HepG2 (cell line): ENCODE results near the gene LEAP2. TPM values are rescaled to one million over a fixed set of nuclear protein-coding genes. Genes with fewer than 3 reads are reported as not detected.
A peak's percentile ranks its signal among the peaks of the same experiment; 100 is the strongest.

ENCODE experiments used
- ARID5B ChIP-seq: IDR thresholded peaks from 2 replicates; pipeline ENCODE4 v1.4.0; 2020; ENCODE audit warnings: mild to moderate bottlenecking, missing genetic modification reagents
- CBX1 ChIP-seq: IDR thresholded peaks from one replicate; pipeline ENCODE4 v1.6.1; 2016; ENCODE audit warnings: antibody characterized with exemption, low read depth
- CEBPG ChIP-seq: IDR thresholded peaks from 2 replicates; pipeline ENCODE4 v1.6.1; 2016
- FOXP4 ChIP-seq: sonication (generic); formaldehyde crosslinking; IDR thresholded peaks from 2 replicates; pipeline ENCODE4 v1.4.0; 2020; ENCODE audit warnings: missing genetic modification reagents
- GATAD2A ChIP-seq: IDR thresholded peaks from 2 replicates; pipeline ENCODE4 v1.6.1; 2016
- GMEB1 ChIP-seq: sonication (generic); formaldehyde crosslinking; IDR thresholded peaks from 2 replicates; pipeline ENCODE4 v1.5.1; 2020; ENCODE audit warnings: missing genetic modification reagents, mild to moderate bottlenecking, borderline replicate concordance
- HNF4G ChIP-seq, 2 experiments: sonication (generic) in 1 of 2; formaldehyde crosslinking in 1 of 2; IDR thresholded peaks; 2 replicates each; pipeline versions ENCODE4 v1.4.0 to v1.6.1; 2011 to 2020; ENCODE audit warnings: borderline replicate concordance in 2 of 2, low read depth in 2 of 2, mild to moderate bottlenecking in 2 of 2, low read length in 1 of 2, missing genetic modification reagents in 1 of 2, moderate library complexity in 1 of 2
- MTF2 ChIP-seq: sonication (generic); formaldehyde crosslinking; IDR thresholded peaks from 2 replicates; pipeline ENCODE4 v1.5.0; 2020; ENCODE audit warnings: missing genetic modification reagents, borderline replicate concordance
- NR2F6 ChIP-seq, 2 experiments: IDR thresholded peaks; 2 replicates each; pipeline ENCODE4 v1.6.1; 2016; ENCODE audit warnings: antibody characterized with exemption in 1 of 2, mild to moderate bottlenecking in 1 of 2
- RFXAP ChIP-seq: sonication (generic); formaldehyde crosslinking; IDR thresholded peaks from 2 replicates; pipeline ENCODE4 v1.4.0; 2020; ENCODE audit warnings: missing genetic modification reagents, borderline replicate concordance
- SNAI1 ChIP-seq: sonication (generic); formaldehyde crosslinking; IDR thresholded peaks from 2 replicates; pipeline ENCODE4 v1.5.0; 2020; ENCODE audit warnings: mild to moderate bottlenecking, missing genetic modification reagents, borderline replicate concordance
- ZNF263 ChIP-seq: sonication (generic); formaldehyde crosslinking; IDR thresholded peaks from 2 replicates; pipeline ENCODE4 v1.4.0; 2020; ENCODE audit warnings: missing genetic modification reagents
- ZNF280D ChIP-seq: sonication (generic); formaldehyde crosslinking; IDR thresholded peaks from 2 replicates; pipeline ENCODE4 v1.5.1; 2020; ENCODE audit warnings: mild to moderate bottlenecking, missing genetic modification reagents
- ZNF7 ChIP-seq: IDR thresholded peaks from 2 replicates; pipeline ENCODE4 v1.6.1; 2016; ENCODE audit warnings: missing biosample characterization, missing genetic modification reagents
- ZXDC ChIP-seq: sonication (generic); formaldehyde crosslinking; IDR thresholded peaks from 2 replicates; pipeline ENCODE4 v1.5.0; 2020; ENCODE audit warnings: mild to moderate bottlenecking, missing genetic modification reagents
- polyA plus RNA-seq, 8 experiments: library from polyadenylated mRNA; depleted of rRNA in 3 of 8; stranded (reverse) in 7 of 8; unstranded in 1 of 8; fragments of >200 nt; fragmentation: Illumina TruSeq in 4 of 8; extraction: Trizol in 4 of 8; gene quantifications; 2 replicates each; pipeline versions ENCODE4 v1.2.1 to v1.2.3, GENCODE V29; 2011 to 2016; ENCODE audit warnings: low read depth in 4 of 8, missing spikeins in 1 of 8, mixed read lengths in 1 of 8; ENCODE audit not compliant: insufficient read depth in 1 of 8
- total RNA-seq, 5 experiments: library from RNA; depleted of rRNA; stranded (reverse); fragments of >200 nt; fragmentation: Illumina TruSeq; extraction: Trizol; gene quantifications; 2 replicates each; pipeline ENCODE4 v1.2.3, GENCODE V29; 2016; ENCODE audit warnings: low read depth in 1 of 5

Gene LEAP2
- total and polyA plus RNA-seq, 2 of the 13 experiments (the other 11 are each of a cell fraction or from before 2014, with no cell fraction given) = 23.9 to 51.9 TPM

GRCh38 chr5:132849347-132849746, 24.1 kb upstream of the LEAP2 start (continued):
- TF ChIP-seq CEBPG (CRISPR knock-in tag) (peak; percentile 97), ZXDC (no peak), HNF4G (IDR thresholded peaks at IDR 0.05; ENCODE audit: borderline replicate concordance, low read depth, low read length) (peak; percentile 41; the same call in 1 of the 2 replicates), HNF4G (CRISPR knock-in tag; IDR thresholded peaks at IDR 0.05; ENCODE audit: borderline replicate concordance, low read depth) (no peak), GMEB1 (CRISPR knock-in tag) (no peak), MTF2 (CRISPR knock-in tag) (no peak), ZNF263 (CRISPR knock-in tag) (no peak), GATAD2A (CRISPR knock-in tag) (peak; percentile 60), NR2F6 (IDR thresholded peaks at IDR 0.05) (peak; percentile 62; the same call in 1 of the 2 replicates), NR2F6 (CRISPR knock-in tag; IDR thresholded peaks at IDR 0.05) (peak; percentile 33; the same call in 1 of the 2 replicates), CBX1 (no peak), RFXAP (CRISPR knock-in tag) (no peak), FOXP4 (CRISPR knock-in tag) (peak; percentile 50), SNAI1 (CRISPR knock-in tag) (no peak), ARID5B (CRISPR knock-in tag) (peak; percentile 54), ZNF7 (CRISPR knock-in tag) (no peak), ZNF280D (CRISPR knock-in tag) (no peak)
